Heart left ventricle (tissue), 16 donors: ENCODE measurements around the gene KRTAP3-1. TPM values are rescaled to one million over a fixed set of nuclear protein-coding genes. Genes with fewer than 3 reads are reported as not detected.

Experiments
- ATAC-seq, 4 donors: fragments of 200-7000 bp; cut with Tn5 transposase; one replicate each; pipeline ENCODE4 v1.9.1; 2020 to 2022; ENCODE audit warnings: moderate library complexity in 4 of 4, mild to moderate bottlenecking in 3 of 4, moderate number of reproducible peaks in 1 of 4
- DNase-seq, 5 donors: peaks; one replicate each; pipeline ENCODE4 v3.0.0-alpha.2; 2020
- H3K27ac ChIP-seq, 12 donors: fragments of 200-600 bp; sonication (generic) in 4 of 12; one replicate each; pipeline versions ENCODE4 v1.5.0 to v1.8.0; 2016 to 2022; ENCODE audit warnings: mild to moderate bottlenecking in 2 of 12
- H3K27me3 ChIP-seq, 9 donors: fragments of 200-600 bp; sonication (generic) in 2 of 9; one replicate each; pipeline versions ENCODE4 v1.5.1 to v1.8.0; 2016 to 2022; ENCODE audit warnings: mild to moderate bottlenecking in 3 of 9
- H3K36me3 ChIP-seq, 9 donors: fragments of 200-600 bp; sonication (generic) in 2 of 9; one replicate each; pipeline versions ENCODE4 v1.5.0 to v1.8.0; 2018 to 2022; ENCODE audit warnings: mild to moderate bottlenecking in 2 of 9
- H3K4me1 ChIP-seq, 12 donors: fragments of 200-600 bp; sonication (generic) in 4 of 12; one replicate each; pipeline versions ENCODE4 v1.5.0 to v1.8.0; 2016 to 2022; ENCODE audit warnings: mild to moderate bottlenecking in 3 of 12
- H3K4me3 ChIP-seq, 12 donors: fragments of 200-600 bp; sonication (generic) in 4 of 12; one replicate each; pipeline versions ENCODE4 v1.5.0 to v1.8.0; 2017 to 2022; ENCODE audit warnings: mild to moderate bottlenecking in 9 of 12, moderate library complexity in 4 of 12
- H3K9me3 ChIP-seq, 12 donors: fragments of 200-600 bp; sonication (generic) in 4 of 12; one replicate each; pipeline versions ENCODE4 v1.5.0 to v1.8.0; 2016 to 2022; ENCODE audit warnings: mild to moderate bottlenecking in 1 of 12
- POLR2A ChIP-seq, 2 donors: fragments of 450-650 bp; IDR thresholded peaks; one replicate each; pipeline ENCODE4 v1.6.1; 2017; ENCODE audit warnings: antibody characterized with exemption in 2 of 2, mild to moderate bottlenecking in 2 of 2, moderate library complexity in 2 of 2
- WGBS, 4 donors: extraction: QIAGEN DNeasy Blood & Tissue Kit in 2 of 4; methylation state at CpG; one replicate each; pipeline versions ENCODE4 v1.1.5 to v1.1.7; 2013 to 2018; 5-methylcytosine and 5-hydroxymethylcytosine counted together
- intact Hi-C, 10 donors: fragments of 100-400 bp; cut with DNase I; formaldehyde crosslinking; loops; one replicate each; pipeline versions ENCODE4 v1.11.1 to v1.14.2; 2022
- polyA plus RNA-seq, 2 donors: library from polyadenylated mRNA; stranded (reverse); fragments of 200-250 nt; gene quantifications; one replicate each; pipeline ENCODE4 v1.2.3, GENCODE V29; 2013
- total RNA-seq, 9 donors: library from RNA; depleted of rRNA in 2 of 9; stranded (reverse); fragments of >200 nt in 2 of 9; fragmentation: NEBNext Ultra II Directional in 3 of 9; extraction: Animal tissue kit (Norgen Biotek cat#: 25700) in 3 of 9; gene quantifications; one replicate each; pipeline versions ENCODE4 v1.1.0 to v1.2.4, GENCODE V29; 2016 to 2023
- TF ChIP-seq, protein P1 (sequence below), 12 donors: fragments of 200-600 bp; sonication (generic) in 4 of 12; IDR thresholded peaks; one replicate each; pipeline versions ENCODE4 v1.5.0 to v1.8.0; 2018 to 2022; ENCODE audit warnings: antibody characterized with exemption in 12 of 12, mild to moderate bottlenecking in 5 of 12
- donor health status: ischemic (EF 13 %, LVEDD 7.1; RV severe dilation, severe dysfunction).
- donor health status: healthy with polysubstance abuse.
- donor health status: DM: no; HTN: yes; CAD: no.
- donor health status: DM: no; HTN: no; CAD: no.
- donor health status: ischemic (EF 25% LVEDD 6.9; RV normal size, moderate dysfunction).
- donor health status: ischemic (EF 25% LVEDD 5.7; RV mildly dilated, moderate dysfunction).
- donor health status: healthy.
- donor health status: DM: yes; HTN: yes; CAD: no.
- donor health status: ischemic (EF 35%, LVEDD 5.7; RV mildly dilated, moderate dysfunction).
- donor health status: nonischemic (EF 11% LVEDD 7.7; RV severe dilation, severe dysfunction).
- donor health status: DM: yes; HTN: yes; CAD: no.
- donor health status: PGD.
- donor health status: ischemic (EF 29% LVEDD 5.4; RV normal size, mild dysfunction).
- donor health status: nonischemic (EF 23%, LVEDD 6.1; RV moderate dilation, normal function).

The KRTAP3-1 gene
- total and polyA plus RNA-seq, 11 donors: not detected

DNA sequence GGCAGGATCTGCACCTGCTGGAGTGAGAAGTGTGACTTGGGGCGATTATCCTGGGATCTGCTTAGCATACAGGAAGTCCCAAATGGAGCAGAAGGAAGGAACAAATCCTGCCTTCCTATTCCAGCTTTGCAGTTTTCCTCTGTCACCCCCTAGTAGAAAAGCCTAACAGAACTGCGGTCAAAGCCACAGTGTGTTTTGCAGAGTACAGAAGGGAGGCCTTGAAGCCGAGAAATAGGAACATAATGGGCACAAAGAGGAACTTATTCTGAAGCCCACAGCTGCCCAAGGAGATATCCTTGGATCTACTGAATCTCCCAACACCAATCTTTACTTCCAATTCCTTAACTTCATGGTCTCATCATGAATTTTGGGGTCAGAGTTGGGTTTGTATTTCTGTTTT lies 9.6 kb upstream of the KRTAP3-1 start:
- no peak overlapping the region for H3K4me3 ChIP-seq
- 70 to 78% (median 76%) methylated on average over 2 to 3 of the region's 3 CpGs for WGBS, 4 donors
- peaks cover 0 to 4% (median 0%) of the 10 kb centered on the region in 9 donors for H3K27me3 ChIP-seq
- no peaks in the 10 kb centered on the region for H3K36me3 ChIP-seq
- H3K27ac ChIP-seq: no peak overlapping the region
- ATAC-seq (no peak), DNase-seq (no peak)
- no peak for TF ChIP-seq POLR2A (IDR thresholded peaks at IDR 0.05)
- TF ChIP-seq, protein P1, sequence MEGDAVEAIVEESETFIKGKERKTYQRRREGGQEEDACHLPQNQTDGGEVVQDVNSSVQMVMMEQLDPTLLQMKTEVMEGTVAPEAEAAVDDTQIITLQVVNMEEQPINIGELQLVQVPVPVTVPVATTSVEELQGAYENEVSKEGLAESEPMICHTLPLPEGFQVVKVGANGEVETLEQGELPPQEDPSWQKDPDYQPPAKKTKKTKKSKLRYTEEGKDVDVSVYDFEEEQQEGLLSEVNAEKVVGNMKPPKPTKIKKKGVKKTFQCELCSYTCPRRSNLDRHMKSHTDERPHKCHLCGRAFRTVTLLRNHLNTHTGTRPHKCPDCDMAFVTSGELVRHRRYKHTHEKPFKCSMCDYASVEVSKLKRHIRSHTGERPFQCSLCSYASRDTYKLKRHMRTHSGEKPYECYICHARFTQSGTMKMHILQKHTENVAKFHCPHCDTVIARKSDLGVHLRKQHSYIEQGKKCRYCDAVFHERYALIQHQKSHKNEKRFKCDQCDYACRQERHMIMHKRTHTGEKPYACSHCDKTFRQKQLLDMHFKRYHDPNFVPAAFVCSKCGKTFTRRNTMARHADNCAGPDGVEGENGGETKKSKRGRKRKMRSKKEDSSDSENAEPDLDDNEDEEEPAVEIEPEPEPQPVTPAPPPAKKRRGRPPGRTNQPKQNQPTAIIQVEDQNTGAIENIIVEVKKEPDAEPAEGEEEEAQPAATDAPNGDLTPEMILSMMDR (IDR thresholded peaks at IDR 0.05): no peak
- H3K9me3 ChIP-seq: peaks cover 0 to 7% (median 0%) of the 10 kb centered on the region in 12 donors
- peaks cover 0 to 6% (median 0%) of the 10 kb centered on the region in 12 donors for H3K4me1 ChIP-seq
- intact Hi-C loops: no loop called here

DNA sequence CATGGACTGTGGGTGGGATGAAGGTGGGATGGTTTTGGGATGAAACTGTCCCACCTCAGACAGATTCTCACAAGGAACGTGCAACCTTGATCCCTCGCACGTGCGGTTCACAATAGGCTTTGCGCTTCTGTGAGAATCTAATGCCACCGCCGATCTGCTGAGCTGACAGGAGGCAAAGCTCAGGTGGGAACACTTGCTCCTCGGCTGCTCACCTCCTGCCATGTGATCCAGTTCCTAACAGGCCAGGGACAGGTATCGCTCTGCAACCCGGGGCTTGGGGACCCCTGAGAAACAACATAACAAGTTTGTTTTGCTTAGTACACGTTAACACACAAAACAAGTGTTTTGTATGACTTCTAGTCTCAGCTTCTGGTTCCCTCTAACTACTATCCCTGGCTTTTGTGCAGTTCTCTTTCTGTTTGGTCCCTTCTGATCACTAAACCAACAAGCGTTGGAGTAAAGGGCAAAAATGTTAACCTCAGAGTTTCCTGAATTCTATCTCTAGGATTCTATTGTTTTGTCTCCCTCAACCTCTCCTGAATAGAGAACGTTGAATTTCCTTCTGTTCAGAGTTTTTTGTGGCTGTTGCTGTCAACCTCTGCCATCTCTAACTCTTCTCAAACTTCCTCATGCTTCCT lies 7.8 kb upstream of the KRTAP3-1 start:
- no peak overlapping the region for H3K4me3 ChIP-seq
- DNase-seq: no peak
- peaks cover 0 to 7% (median 0%) of the 10 kb centered on the region in 12 donors for H3K9me3 ChIP-seq

DNA sequence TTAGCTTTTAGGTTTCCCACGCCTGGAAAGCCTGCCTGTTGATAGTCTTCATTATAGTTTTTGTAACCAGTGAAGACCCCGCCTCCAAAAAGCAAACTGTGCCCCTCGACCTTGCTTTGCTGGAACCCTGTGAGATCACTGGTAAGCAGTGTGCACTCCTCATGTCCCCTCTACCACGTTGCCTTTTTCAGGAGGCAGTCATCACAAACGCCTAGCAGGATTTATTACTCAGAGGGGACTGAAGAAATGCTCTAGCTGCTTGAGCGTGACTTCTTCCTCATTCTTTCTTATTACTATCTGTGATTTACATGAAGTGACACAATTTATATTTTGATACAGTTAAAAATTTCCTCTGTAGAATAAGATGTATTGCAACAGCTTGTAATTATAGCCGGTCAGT lies 6.5 kb upstream of the KRTAP3-1 start:
- ATAC-seq (no peak), DNase-seq (no peak)
- Histone ChIP-seq H3K27ac (no peak overlapping the region), H3K27me3 (peaks cover 0 to 4% (median 0%) of the 10 kb centered on the region in 9 donors), H3K36me3 (no peaks in the 10 kb centered on the region), H3K4me1 (peaks cover 0 to 9% (median 0%) of the 10 kb centered on the region in 12 donors), H3K4me3 (no peak overlapping the region), H3K9me3 (no peaks in the 10 kb centered on the region)
- intact Hi-C loops: no loop called here
- TF ChIP-seq, protein P1 (IDR thresholded peaks at IDR 0.05): no peak
- TF ChIP-seq POLR2A (IDR thresholded peaks at IDR 0.05): no peak
- WGBS, 4 donors: 67 to 77% (median 72%) methylated on average over 7 of the region's 7 CpGs

More for the DNA sequence above, 7.8 kb upstream of the KRTAP3-1 start:
- no peak overlapping the region for H3K27ac ChIP-seq
- no peak for TF ChIP-seq POLR2A (IDR thresholded peaks at IDR 0.05)
- TF ChIP-seq, protein P1 (IDR thresholded peaks at IDR 0.05): no peak
- WGBS, 4 donors: 72 to 84% (median 80%) methylated on average over 9 to 13 of the region's 13 CpGs
- intact Hi-C loops: no loop called here
- ATAC-seq: no peak
- peaks cover 0 to 4% (median 0%) of the 10 kb centered on the region in 9 donors for H3K27me3 ChIP-seq
- peaks cover 0 to 9% (median 0%) of the 10 kb centered on the region in 12 donors for H3K4me1 ChIP-seq
- H3K36me3 ChIP-seq: no peaks in the 10 kb centered on the region

DNA sequence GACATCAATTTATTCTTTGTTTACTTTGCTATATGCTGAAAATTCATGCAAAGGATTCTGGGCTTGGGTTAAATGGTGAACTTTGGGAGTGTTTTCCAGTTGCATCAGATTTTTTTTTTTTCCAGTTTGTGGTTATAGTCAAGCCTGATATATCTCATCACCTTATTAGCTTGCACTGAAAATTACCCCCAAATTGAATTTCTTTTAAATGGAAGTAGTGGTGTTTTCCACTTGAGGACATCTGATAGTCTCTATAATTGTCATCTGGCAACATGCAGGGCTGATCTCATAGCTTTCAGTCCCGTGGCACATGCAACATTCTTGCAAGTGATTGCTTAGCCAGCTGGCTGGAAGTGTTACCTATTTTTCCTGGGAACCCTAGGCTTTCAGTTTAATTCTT lies 4.7 kb upstream of the KRTAP3-1 start:
- Histone ChIP-seq H3K4me1 (peaks cover 0 to 9% (median 0%) of the 10 kb centered on the region in 12 donors), H3K27ac (no peak overlapping the region), H3K27me3 (peaks cover 0 to 4% (median 0%) of the 10 kb centered on the region in 9 donors), H3K9me3 (no peaks in the 10 kb centered on the region), H3K36me3 (no peaks in the 10 kb centered on the region), H3K4me3 (no peak overlapping the region)
- WGBS, 4 donors: 3 to 13% (median 12%) methylated on average over 1 of the region's 1 CpG
- TF ChIP-seq POLR2A (IDR thresholded peaks at IDR 0.05): no peak
- TF ChIP-seq, protein P1 (IDR thresholded peaks at IDR 0.05): no peak
- peak in 1 of 4 donors; percentile 62 for ATAC-seq
- DNase-seq: no peak
- intact Hi-C loops: loop anchor here in 1 of 10 donors (5.0 kb wide), 1 partner anchor 51 kb away; no protein-coding TSS in a partner anchor
